NB4 (cell line): Measurements from ENCODE around the gene AP3S2.

Experiments
- CTCF ChIP-seq: IDR thresholded peaks from one replicate; pipeline ENCODE4 v1.5.1; 2012; ENCODE audit warnings: low read depth, low read length
- POLR2A ChIP-seq: IDR thresholded peaks from 2 replicates; pipeline ENCODE4 v1.6.1; 2011; ENCODE audit warnings: mild to moderate bottlenecking; ENCODE audit not compliant: insufficient read length; ENCODE audit errors: extremely low read depth

DNA sequence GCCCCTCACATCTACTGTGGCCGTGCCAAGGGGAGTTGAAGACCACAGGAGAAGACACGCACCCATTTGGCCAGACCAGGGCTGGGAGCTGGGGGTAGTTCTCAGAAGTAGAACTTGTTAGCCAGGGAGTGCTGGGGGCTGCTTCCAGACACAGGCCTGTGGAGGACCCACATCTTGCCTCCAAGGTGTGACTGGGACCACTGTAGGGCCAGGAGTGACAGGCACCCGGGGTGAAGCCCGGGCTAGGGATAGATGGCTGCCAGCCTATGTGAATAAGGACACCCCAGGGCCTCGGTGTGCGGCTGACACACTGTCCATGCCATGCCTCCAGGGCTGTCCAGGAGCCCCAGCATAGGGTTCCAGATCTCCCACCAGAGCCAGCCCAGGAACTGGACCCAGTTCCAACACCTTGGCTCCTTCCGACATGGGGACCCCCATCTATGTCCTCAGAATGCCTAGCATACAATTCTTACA lies 80.9 kb downstream of the AP3S2 start:
- TF ChIP-seq POLR2A (no peak), CTCF (no peak)
